ENCODE data around the gene ATF3. TPM values are rescaled to one million over a fixed set of nuclear protein-coding genes. Genes with fewer than 3 reads are reported as not detected.

Gene ATF3
- total RNA-seq, 1 experiment from 2014 or later = 43.2 TPM

DNA sequence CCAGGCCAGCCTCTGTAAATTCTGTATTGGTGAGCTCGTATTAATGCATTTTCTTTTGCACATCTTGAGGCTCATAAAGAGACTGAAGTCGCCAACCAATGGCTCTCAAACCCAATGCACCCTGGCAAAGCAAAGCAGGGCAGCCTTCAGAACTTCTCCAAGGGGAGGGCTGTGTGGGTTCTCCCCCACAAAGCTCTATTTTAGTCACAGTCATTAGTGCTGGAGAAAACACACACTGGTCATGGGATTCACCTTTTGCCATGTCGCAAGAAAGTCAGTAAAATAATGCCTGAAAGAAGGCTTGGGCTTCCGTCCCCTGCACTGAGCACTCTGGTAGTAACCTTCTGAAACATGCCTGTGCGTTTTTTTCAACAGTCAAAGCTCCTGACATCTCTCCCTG is 26.3 kb upstream of the ATF3 start:
- no peaks in the 10 kb centered on the region for H3K79me2 ChIP-seq (ENCODE audit: insufficient read depth, low read length)
- no peak for ATAC-seq
- intact Hi-C loops (cut with micrococcal nuclease) = no loop called here
- H3K9me3 ChIP-seq (ENCODE audit: control insufficient read depth in 1 of 2, insufficient read depth in 1 of 2, low read depth in 1 of 2, low read length in 2 of 2) = no peaks in the 10 kb centered on the region
- H3K4me2 ChIP-seq (ENCODE audit: low read length) = no peak overlapping the region
- DNase-seq (ENCODE audit: low read depth, low spot score) = no peak
- ChIA-PET CTCF (interaction anchor here (1.0 to 1.5 kb wide), 2 partner anchors 105 to 126 kb away, joined by 3 read pairs; no protein-coding TSS in a partner anchor), POLR2A (interaction anchor here (1.3 kb wide), 1 partner anchor 26 kb away, joined by 4 read pairs; the partner anchor contains the start of gene ATF3), RAD21 (ENCODE audit: low non-redundant PET in 1 of 2, low total read pairs in 2 of 2, uncharacterized antibody in 2 of 2, unreplicated experiment in 2 of 2) (interaction anchor here in 1 of 2 experiments (1.2 kb wide), 1 partner anchor 105 kb away, joined by 6 read pairs; no protein-coding TSS in a partner anchor)
- no peaks in the 10 kb centered on the region for H3K9me2 ChIP-seq (ENCODE audit: insufficient read depth)
- H2AFZ ChIP-seq (ENCODE audit: low read depth, low read length, poor library complexity, severe bottlenecking) = no peak overlapping the region
- H3K27ac ChIP-seq (ENCODE audit: low read depth, low read length) = no peak overlapping the region
- TF ChIP-seq ZFX (IDR thresholded peaks at IDR 0.05) (no peak), SRF (IDR thresholded peaks at IDR 0.05; ENCODE audit: low read depth) (no peak), EZH2phosphoT487 (IDR thresholded peaks at IDR 0.05; ENCODE audit: borderline replicate concordance) (no peak), SIN3A (IDR thresholded peaks at IDR 0.05; ENCODE audit: low read depth) (no peak), JUND (IDR thresholded peaks at IDR 0.05) (no peak), FOSL1 (IDR thresholded peaks at IDR 0.05; ENCODE audit: low read depth) (no peak), ZNF274 (IDR thresholded peaks at IDR 0.05; ENCODE audit: low read depth, low read length) (no peak), ELF1 (IDR thresholded peaks at IDR 0.05; ENCODE audit: borderline replicate concordance, low read depth) (no peak), SP1 (IDR thresholded peaks at IDR 0.05; ENCODE audit: low read depth) (no peak), EZH2 (IDR thresholded peaks at IDR 0.05) (no peak), RAD21 (IDR thresholded peaks at IDR 0.05; ENCODE audit: low read depth) (no peak)
- TF ChIP-seq, protein P1, sequence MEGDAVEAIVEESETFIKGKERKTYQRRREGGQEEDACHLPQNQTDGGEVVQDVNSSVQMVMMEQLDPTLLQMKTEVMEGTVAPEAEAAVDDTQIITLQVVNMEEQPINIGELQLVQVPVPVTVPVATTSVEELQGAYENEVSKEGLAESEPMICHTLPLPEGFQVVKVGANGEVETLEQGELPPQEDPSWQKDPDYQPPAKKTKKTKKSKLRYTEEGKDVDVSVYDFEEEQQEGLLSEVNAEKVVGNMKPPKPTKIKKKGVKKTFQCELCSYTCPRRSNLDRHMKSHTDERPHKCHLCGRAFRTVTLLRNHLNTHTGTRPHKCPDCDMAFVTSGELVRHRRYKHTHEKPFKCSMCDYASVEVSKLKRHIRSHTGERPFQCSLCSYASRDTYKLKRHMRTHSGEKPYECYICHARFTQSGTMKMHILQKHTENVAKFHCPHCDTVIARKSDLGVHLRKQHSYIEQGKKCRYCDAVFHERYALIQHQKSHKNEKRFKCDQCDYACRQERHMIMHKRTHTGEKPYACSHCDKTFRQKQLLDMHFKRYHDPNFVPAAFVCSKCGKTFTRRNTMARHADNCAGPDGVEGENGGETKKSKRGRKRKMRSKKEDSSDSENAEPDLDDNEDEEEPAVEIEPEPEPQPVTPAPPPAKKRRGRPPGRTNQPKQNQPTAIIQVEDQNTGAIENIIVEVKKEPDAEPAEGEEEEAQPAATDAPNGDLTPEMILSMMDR (IDR thresholded peaks at IDR 0.05 in 2 of 3, conservative IDR thresholded peaks at IDR 0.05 in 1 of 3; ENCODE audit: borderline replicate concordance in 1 of 3, insufficient read depth in 1 of 3, low read depth in 2 of 3, low read length in 2 of 3) = no peak
- TF ChIP-seq, protein P2, sequence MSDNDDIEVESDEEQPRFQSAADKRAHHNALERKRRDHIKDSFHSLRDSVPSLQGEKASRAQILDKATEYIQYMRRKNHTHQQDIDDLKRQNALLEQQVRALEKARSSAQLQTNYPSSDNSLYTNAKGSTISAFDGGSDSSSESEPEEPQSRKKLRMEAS (IDR thresholded peaks at IDR 0.05) = no peak
- TF ChIP-seq, protein P3, sequence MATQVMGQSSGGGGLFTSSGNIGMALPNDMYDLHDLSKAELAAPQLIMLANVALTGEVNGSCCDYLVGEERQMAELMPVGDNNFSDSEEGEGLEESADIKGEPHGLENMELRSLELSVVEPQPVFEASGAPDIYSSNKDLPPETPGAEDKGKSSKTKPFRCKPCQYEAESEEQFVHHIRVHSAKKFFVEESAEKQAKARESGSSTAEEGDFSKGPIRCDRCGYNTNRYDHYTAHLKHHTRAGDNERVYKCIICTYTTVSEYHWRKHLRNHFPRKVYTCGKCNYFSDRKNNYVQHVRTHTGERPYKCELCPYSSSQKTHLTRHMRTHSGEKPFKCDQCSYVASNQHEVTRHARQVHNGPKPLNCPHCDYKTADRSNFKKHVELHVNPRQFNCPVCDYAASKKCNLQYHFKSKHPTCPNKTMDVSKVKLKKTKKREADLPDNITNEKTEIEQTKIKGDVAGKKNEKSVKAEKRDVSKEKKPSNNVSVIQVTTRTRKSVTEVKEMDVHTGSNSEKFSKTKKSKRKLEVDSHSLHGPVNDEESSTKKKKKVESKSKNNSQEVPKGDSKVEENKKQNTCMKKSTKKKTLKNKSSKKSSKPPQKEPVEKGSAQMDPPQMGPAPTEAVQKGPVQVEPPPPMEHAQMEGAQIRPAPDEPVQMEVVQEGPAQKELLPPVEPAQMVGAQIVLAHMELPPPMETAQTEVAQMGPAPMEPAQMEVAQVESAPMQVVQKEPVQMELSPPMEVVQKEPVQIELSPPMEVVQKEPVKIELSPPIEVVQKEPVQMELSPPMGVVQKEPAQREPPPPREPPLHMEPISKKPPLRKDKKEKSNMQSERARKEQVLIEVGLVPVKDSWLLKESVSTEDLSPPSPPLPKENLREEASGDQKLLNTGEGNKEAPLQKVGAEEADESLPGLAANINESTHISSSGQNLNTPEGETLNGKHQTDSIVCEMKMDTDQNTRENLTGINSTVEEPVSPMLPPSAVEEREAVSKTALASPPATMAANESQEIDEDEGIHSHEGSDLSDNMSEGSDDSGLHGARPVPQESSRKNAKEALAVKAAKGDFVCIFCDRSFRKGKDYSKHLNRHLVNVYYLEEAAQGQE (IDR thresholded peaks at IDR 0.05; ENCODE audit: low read depth) = no peak
- no peak overlapping the region for H3K9ac ChIP-seq (ENCODE audit: low read length)
- no peaks in the 10 kb centered on the region for H3K36me3 ChIP-seq (ENCODE audit: control insufficient read depth in 1 of 2, insufficient read depth in 2 of 2, low read length in 2 of 2)
- H3K4me3 ChIP-seq (replicated peaks in 1 of 2; ENCODE audit: low read depth in 1 of 2, low read length in 2 of 2) = no peak overlapping the region
- no peaks in the 10 kb centered on the region for H4K20me1 ChIP-seq (ENCODE audit: insufficient read depth)
- no peaks in the 10 kb centered on the region for H3K27me3 ChIP-seq (ENCODE audit: insufficient read depth, low read length)
- H3K4me1 ChIP-seq (ENCODE audit: control insufficient read depth in 1 of 2, insufficient read depth in 2 of 2, low read length in 2 of 2) = peaks cover 6 to 14% of the 10 kb centered on the region in 2 experiments; a peak in 3 of 4 replicates
- BruUV-seq (replicated peaks) = no TSS peak
